Frontal cortex (tissue), 4 donors: ENCODE results near the gene CST7. TPM values are rescaled to one million over a fixed set of nuclear protein-coding genes. Genes with fewer than 3 reads are reported as not detected.

Experiments
- DNase-seq, 2 donors: peaks; one replicate each; pipeline ENCODE4 v3.0.0; 2012; ENCODE audit warnings: low spot score in 2 of 2
- FAIRE-seq: peaks from 2 replicates; lab custom pipeline; 2012; peaks lifted over from hg19 to GRCh38; lab: Jason Lieb, UNC
- total RNA-seq: library from RNA; depleted of rRNA; stranded (reverse); fragments of >200 nt; gene quantifications from one replicate; pipeline ENCODE4 v1.2.3, GENCODE V29; 2014
- donor health status: control.
- donor health status: control.
- donor health status: control.

Gene CST7
- total RNA-seq, 1 donor from 2014 or later = not detected

- DNase-seq (no peak), FAIRE-seq (no peak)
These were observed 12.5 kb downstream of the CST7 start for GRCh38 chr20:24961384-24962181.

GRCh38 chr20:24962182-24962492, 13.1 kb downstream of the CST7 start:
- DNase-seq (no peak), FAIRE-seq (no peak)

- DNase-seq (no peak), FAIRE-seq (no peak)
These were observed 13.4 kb downstream of the CST7 start for GRCh38 chr20:24962510-24962909.

DNA sequence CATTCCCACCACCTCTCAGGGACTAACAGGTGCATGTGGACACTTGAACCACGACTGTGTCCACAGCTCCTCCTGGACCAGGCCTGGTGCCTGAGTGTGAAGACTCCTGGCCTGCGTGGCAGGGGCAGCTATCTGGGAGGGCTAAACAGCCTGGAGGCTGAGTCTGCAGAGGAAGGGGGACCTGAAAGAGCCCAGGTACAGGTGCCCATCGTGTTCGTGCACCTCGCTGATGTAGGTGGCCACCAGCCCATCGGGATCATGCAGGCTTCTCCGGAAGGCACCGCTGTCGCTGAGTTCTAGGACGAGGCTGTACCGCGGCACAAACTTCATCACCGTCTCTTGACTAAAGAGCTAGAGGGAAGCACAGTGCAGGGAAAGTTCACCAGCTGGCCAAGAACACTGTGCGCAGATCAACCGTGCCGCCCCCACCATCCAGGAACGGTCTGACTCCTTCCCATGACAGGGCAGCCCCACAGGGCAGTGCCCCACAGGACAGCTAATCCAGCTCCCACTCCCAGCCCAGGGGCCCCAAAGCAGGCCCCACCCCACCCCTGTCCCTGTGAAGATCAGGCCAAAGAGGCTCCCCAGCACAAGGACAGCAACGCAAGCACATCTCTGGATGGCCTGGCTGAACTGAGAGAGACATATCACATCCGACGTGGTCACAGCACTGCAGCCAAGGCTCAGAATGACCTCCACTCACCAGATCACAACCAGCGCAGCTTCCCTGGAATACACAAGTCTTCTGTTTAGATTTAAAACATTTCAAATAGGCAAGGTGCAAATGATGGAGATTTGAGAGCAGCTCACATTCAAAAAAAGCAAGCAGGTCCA, 14.8 kb downstream of the CST7 start:
- DNase-seq (no peak), FAIRE-seq (no peak)

DNA sequence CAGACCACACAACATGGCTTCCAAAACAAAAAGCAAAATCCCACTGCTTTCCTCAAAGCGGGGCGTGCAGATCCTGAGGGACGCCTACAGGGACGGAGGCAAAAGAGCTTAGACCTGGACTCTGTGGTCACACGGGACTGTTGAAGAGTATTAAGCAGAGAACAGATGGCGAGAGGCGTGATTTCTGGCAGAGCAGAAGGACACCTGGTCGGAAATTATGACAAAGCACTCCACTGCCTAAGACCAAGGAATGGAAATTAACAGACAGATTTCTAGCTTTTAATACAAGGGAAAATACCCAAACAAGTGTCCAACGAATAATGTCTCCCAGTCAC, 15.4 kb downstream of the CST7 start:
- DNase-seq (no peak), FAIRE-seq (no peak)

- DNase-seq (no peak), FAIRE-seq (no peak)
These were observed 16.2 kb downstream of the CST7 start for GRCh38 chr20:24965065-24965919.

DNA sequence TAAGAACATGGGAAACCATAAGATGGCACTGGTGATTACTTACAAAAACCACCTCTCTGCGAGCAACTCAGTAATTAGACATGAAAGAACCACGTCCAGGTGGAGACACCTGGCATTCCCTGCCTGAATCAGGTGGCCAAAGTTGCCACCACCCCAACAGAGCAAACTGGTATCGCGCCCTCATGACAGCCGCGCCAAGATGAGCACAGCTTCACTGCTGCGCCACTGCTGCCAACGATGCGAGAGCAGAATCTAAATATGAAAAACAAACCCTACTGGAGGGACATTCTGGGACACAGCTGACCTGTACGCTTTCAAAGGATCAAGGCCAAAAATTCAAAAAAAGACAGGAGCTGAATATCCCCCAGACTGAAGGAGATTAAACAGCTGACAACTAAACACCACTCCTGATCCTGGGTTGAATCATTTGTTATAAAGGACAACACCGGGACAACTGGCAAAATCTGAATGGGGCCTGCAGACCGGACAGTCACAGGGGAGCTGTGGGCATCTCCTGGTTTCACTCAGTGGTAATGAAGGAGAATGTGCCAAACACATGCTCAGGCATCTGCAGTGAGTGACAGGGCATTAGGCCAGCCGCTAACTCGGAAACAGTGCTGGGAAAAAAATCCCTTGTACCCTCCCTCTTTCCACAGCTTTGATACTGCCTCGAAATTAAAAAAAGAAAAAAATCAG, 17.4 kb downstream of the CST7 start:
- DNase-seq (no peak), FAIRE-seq (no peak)

- DNase-seq (no peak), FAIRE-seq (no peak)
These were observed 19.3 kb downstream of the CST7 start for GRCh38 chr20:24968278-24968800.

DNA sequence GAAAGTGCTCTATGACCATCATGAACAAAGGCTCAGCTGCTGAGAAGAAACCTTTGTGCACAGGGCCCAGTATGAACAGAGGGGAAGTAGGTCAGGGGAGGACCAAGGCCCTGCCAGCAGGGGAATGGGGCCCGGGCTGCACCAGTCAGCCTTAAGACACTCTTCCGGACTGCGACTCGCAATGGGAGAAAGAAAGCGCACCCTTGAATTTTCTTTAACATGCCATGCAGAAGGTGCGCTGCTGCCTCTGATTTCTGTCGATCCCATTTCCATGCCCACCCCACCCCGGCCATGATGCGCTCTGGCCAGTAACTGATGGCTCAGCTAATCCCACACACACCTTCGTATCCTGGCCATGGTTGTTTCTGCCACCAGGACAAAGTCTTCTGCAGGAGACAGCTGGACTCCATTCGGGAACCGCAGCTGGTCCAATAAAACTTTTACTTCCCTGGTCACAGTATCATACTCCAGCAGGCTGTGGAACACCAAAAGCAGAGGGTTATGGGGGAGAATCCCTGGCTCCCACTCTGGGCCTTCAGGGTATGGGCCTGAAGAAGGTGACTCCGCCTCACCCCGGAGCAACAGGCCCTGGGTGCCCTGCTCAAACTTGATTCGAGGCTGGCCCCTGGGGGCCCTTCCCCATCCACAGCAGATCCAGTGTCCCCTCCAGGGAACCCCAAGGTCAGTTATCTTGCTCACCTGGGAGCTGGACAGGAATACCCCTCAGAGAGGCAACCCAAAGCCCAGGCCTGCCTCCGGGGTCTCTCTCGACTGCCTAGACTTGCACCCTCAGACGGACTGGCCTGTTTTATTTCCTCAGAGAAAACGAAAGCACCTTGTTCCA, 20.3 kb downstream of the CST7 start:
- FAIRE-seq (no peak), DNase-seq (no peak)

DNA sequence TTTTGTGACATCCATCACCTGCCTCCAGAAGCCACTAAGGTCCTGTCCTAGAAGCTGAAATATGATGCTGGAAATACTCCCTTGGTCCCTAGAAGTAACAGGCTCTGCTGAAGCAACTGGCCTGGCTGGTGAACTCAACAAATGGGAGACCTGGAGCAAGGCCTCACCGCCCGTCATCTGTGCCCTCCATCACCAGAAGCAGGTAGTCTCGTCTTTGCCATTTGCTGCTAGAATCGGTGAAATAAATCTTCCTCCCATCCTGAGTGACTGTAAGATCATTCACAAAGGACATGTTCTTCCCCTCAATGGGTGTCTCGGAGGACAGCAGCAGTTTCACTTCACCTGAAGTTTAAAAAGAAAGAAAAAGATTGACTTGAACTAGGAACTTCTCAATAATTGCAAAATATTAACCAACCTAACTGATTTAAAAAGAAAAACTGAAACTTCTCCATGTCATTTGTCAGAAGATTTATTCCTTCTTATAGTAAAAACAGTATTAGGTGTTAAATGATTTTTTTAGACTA, 21.0 kb downstream of the CST7 start:
- DNase-seq (no peak), FAIRE-seq (no peak)

DNA sequence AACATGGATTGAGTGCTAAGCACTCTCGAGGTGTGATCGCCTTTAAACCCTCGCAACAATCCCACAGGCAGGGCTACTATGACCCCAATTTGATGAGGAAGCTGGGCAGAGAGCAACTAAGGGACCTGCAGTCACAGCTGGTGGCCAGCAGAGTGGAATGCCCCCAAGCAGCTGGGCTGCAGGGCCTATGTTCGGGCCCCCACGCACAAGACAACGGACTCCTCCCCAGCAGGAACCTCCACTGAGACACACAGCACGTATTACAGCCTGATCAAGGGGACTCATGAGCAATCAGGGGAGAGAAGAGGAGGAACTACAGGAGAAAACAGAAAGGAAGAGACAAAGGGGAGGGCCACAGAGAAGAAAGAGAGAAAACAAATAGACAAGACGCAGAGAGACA, 21.7 kb downstream of the CST7 start:
- no peak for FAIRE-seq

DNA sequence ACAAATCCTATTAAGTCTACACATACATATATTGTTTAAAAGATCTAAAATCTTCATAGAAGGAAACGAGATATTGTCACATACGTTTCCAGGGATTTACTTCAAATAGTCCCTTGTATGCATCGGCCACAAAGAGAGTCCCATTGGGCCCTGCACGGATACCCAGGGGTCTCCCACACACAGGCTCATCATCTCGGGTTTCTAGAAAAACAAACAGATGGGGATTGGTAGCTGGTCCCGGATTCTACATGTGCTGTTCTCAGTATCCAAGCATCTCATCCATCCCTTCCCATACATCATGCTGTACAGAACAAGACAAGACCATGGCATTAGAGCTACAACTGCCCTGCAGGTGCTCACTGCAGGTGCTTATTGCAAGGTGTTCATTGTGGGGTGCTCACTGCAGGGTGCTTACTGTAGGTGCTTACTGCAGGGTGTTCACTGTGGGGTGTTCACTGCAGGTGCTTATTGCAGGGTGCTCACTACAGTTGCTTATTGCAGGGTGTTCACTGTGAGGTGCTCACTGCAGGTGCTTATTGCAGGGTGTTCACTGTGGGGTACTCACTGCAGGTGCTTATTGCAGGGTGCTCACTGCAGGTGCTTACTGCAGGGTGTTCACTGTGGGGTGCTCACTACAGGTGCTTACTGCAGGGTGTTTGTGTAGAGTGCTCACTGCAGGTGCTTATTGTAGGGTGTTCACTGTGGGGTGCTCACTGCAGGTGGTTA, 22.5 kb downstream of the CST7 start:
- FAIRE-seq (no peak), DNase-seq (no peak)

More for the DNA sequence above, 21.7 kb downstream of the CST7 start:
- DNase-seq = no peak

DNA sequence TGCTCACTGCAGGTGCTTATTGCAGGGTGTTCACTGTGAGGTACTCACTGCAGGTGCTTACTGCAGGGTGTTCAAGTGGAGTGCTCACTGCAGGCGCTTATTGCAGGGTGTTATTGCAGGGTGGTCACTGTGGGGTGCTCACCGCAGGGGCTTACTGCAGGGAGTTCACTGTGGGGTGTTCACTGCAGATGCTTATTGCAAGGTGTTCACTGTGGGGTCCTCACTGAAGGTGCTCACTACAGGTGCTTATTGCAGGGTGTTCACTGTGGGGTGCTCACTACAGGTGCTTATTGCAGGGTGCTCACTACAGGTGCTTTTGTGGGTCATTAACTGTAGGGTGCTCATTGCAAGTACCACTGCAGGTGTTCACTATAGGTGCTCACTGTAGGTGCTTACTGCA, 23.3 kb downstream of the CST7 start:
- FAIRE-seq = no peak
- DNase-seq = no peak

DNA sequence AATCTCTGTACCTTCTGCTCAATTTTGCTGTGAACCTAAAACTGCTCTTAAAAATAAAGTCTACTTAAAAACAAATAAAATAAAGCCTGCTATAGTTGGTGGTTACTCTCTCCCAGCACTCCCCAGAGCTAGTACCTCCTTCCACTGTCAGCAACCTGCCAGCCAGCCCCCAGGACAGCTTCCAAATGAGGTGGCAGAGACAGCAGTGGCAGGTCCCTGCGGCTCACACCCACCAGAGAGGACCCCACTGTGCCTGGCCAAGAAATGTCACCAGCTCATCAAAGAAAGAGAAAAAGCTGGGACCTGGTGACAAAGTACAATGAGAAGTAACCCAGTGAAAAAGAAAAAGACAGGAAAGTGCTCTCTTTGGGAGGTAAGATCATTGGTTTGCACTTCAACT, 28.3 kb downstream of the CST7 start:
- FAIRE-seq = no peak
- no peak for DNase-seq

- peak in 1 of 2 donors; percentile 23 for DNase-seq
- no peak for FAIRE-seq
These were observed 28.7 kb downstream of the CST7 start for GRCh38 chr20:24977797-24978196.

DNA sequence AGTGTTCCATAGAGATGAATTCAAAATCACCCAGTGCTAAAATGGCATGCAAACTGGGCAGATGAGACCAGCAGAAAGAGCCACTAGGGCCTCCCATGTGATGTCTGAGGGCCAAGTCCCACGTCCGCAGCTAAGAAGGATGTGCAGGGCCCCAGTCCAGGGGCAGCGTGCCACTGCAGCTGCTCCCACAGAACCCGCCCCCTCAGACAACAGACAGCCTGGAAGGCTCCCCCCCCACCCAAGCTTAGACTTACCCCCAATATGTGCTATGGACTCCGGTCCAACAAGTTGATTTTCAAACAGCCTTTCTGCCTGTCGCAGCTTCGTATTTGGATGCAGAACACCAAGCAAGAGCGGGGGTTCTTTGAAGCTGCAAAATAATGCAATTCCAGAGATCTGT, 29.4 kb downstream of the CST7 start:
- DNase-seq (peak; percentile 44 to 45), FAIRE-seq (no peak)

DNA sequence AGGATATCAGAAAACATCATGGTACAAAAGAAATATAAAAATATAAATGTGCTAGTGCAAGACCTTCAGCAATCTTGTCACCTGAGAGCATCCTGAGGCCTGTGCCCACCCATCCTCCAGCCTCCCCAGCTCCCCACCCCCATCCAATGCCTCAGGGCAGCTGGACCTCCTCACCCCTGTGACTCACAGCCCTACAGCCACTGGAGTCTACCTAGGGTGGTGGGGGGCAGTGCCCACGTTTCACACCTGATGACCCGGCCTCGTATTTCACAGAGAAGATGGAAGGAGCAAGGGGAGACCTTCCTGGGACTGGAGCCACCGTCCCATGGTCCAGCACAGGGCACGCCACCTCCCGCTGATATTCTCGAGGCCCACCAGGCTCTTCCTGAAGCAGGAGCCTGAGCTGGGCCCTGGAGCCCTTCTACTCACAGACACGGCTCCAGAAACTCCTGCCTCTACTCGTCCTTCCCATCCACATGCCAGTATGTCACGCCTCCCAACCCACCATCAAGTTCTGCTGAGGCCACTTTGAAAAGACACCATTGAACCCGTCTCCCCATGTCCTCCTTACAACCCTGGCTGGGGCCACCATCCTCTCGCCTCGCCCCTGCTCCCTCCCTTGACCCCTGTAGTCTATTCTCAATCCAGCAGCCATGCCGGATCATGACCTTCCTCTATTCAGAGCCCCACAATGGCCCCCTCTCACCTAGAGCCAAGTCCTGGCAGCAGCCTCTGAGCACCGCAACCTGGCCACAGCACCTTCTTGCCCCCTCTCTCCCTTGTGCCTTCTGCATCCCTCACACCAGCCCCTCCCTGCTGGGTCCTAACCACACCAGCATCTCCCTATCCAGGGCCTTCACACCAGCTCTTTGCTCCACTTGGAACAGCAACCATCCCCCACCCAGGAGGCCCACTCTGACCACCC, 30.2 kb downstream of the CST7 start:
- DNase-seq (no peak), FAIRE-seq (no peak)
